ENCODE data around the gene AATK.

Gene AATK

DNA sequence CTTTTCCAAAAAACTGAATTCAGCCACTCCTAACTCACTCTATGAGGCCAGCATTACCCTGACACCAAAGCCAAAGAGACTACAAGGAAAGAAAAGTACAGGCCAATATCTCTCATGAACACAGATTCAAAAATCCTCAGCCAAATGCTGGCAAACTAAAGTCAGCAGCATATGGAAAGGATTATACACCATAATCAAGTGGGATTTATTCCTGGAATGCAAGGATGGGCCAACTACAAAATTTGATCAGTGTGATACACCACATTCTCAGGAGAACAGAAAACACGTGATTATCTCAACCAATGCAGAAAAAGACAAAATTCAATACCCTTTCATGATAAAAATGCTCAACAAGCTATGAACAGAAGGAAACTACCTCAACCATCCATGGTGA lies 7.7 kb upstream of the AATK start:
- DNase-seq = no peak
- Histone ChIP-seq H3K36me3 (no peaks in the 10 kb centered on the region), H3K4me1 (no peaks in the 10 kb centered on the region), H3K4me3 (no peak overlapping the region), H3K9me3 (no peaks in the 10 kb centered on the region), H3K27me3 (peaks cover 0 to 21% of the 10 kb centered on the region in 2 donors), H3K27ac (no peak overlapping the region)
- TF ChIP-seq, protein P1, sequence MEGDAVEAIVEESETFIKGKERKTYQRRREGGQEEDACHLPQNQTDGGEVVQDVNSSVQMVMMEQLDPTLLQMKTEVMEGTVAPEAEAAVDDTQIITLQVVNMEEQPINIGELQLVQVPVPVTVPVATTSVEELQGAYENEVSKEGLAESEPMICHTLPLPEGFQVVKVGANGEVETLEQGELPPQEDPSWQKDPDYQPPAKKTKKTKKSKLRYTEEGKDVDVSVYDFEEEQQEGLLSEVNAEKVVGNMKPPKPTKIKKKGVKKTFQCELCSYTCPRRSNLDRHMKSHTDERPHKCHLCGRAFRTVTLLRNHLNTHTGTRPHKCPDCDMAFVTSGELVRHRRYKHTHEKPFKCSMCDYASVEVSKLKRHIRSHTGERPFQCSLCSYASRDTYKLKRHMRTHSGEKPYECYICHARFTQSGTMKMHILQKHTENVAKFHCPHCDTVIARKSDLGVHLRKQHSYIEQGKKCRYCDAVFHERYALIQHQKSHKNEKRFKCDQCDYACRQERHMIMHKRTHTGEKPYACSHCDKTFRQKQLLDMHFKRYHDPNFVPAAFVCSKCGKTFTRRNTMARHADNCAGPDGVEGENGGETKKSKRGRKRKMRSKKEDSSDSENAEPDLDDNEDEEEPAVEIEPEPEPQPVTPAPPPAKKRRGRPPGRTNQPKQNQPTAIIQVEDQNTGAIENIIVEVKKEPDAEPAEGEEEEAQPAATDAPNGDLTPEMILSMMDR (IDR thresholded peaks at IDR 0.05) = no peak
- intact Hi-C loops (cut with DNase I; ENCODE audit: low total_unique reads) = no loop called here

GRCh38 chr17:81173052-81173761 lies 7.2 kb upstream of the AATK start:
- TF ChIP-seq, protein P1 (IDR thresholded peaks at IDR 0.05) = no peak
- intact Hi-C loops (cut with DNase I; ENCODE audit: low total_unique reads) = no loop called here
- no peak for DNase-seq

DNA sequence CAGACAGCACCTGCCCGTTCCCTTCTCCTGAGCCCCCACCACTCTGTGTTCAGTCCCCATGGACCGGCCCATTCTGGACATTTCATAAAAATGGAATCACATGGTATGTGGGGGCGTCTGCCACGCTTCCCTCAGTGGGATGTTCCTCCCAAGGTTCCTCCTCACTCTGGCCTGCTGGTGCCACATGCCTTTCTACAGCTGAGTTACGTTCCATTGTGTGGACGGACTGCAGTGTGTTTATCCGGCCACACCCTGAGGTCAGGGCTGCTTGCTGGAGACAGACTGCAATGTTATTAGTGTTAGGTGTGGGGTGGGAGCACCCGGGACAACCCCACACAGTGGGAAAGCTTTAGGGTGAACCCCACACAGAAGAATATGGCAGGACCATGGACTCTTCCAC lies 5.9 kb upstream of the AATK start:
- Histone ChIP-seq H3K36me3 (no peaks in the 10 kb centered on the region), H3K27ac (no peak overlapping the region), H3K4me3 (no peak overlapping the region), H3K9me3 (no peaks in the 10 kb centered on the region), H3K27me3 (peaks cover 0 to 37% of the 10 kb centered on the region in 2 donors), H3K4me1 (no peaks in the 10 kb centered on the region)
- intact Hi-C loops (cut with DNase I; ENCODE audit: low total_unique reads) = no loop called here
- DNase-seq = no peak
- TF ChIP-seq, protein P1 (IDR thresholded peaks at IDR 0.05) = no peak

More at GRCh38 chr17:81173052-81173761, 7.2 kb upstream of the AATK start:
- Histone ChIP-seq H3K4me3 (no peak overlapping the region), H3K36me3 (no peaks in the 10 kb centered on the region), H3K27ac (no peak overlapping the region), H3K9me3 (no peaks in the 10 kb centered on the region), H3K27me3 (peaks cover 0 to 24% of the 10 kb centered on the region in 2 donors), H3K4me1 (no peaks in the 10 kb centered on the region)

- no peaks in the 10 kb centered on the region for H3K36me3 ChIP-seq
- peaks cover 0 to 8% (median 3%) of the 10 kb centered on the region in 4 donors for H3K4me1 ChIP-seq
- H3K4me3 ChIP-seq = no peak overlapping the region
- peaks cover 0 to 44% of the 10 kb centered on the region in 2 donors for H3K27me3 ChIP-seq
- H3K9me3 ChIP-seq = no peaks in the 10 kb centered on the region
- intact Hi-C loops (cut with DNase I; ENCODE audit: low total_unique reads) = no loop called here
- H3K27ac ChIP-seq = no peak overlapping the region
- TF ChIP-seq, protein P1 (IDR thresholded peaks at IDR 0.05) = no peak
- DNase-seq = no peak
Observed at GRCh38 chr17:81170727-81171494, 4.9 kb upstream of the AATK start.

GRCh38 chr17:81169870-81170309 lies 3.9 kb upstream of the AATK start:
- no peak for DNase-seq
- intact Hi-C loops (cut with DNase I; ENCODE audit: low total_unique reads) = no loop called here
- TF ChIP-seq, protein P1 (IDR thresholded peaks at IDR 0.05) = no peak

More at GRCh38 chr17:81169870-81170309, 3.9 kb upstream of the AATK start:
- peaks cover 0 to 18% (median 11%) of the 10 kb centered on the region in 4 donors for H3K4me1 ChIP-seq
- H3K4me3 ChIP-seq = no peak overlapping the region
- no peak overlapping the region for H3K27ac ChIP-seq
- no peaks in the 10 kb centered on the region for H3K9me3 ChIP-seq
- peaks cover 0 to 53% of the 10 kb centered on the region in 2 donors for H3K27me3 ChIP-seq
- no peaks in the 10 kb centered on the region for H3K36me3 ChIP-seq
